Spleen (tissue), 7 donors: ENCODE results near the gene CHRNA3.

Experiments used
- CTCF ChIP-seq, 11 experiments: fragments of 200-600 bp in 7 of 11; fragments of 450-650 bp in 4 of 11; sonication (generic) in 4 of 11; IDR thresholded peaks in 8 of 11; conservative IDR thresholded peaks in 3 of 11; 1 replicate in 7 of 11; 2 replicates in 4 of 11; pipeline versions ENCODE4 v1.4.0 to v1.8.0; 2016 to 2021; ENCODE audit warnings: antibody characterized with exemption in 11 of 11, inconsistent platforms in 4 of 11, mild to moderate bottlenecking in 1 of 11
- POLR2A ChIP-seq, 3 donors: fragments of 450-650 bp; IDR thresholded peaks; one replicate each; pipeline ENCODE4 v1.5.1; 2017; ENCODE audit warnings: antibody characterized with exemption in 3 of 3, mild to moderate bottlenecking in 1 of 3
- POLR2AphosphoS5 ChIP-seq, 3 donors: sonication (generic); formaldehyde crosslinking; IDR thresholded peaks; one replicate each; pipeline ENCODE4 v1.5.1; 2017; ENCODE audit warnings: antibody characterized with exemption in 3 of 3
- donor health status: DM: no; HTN: no; CAD: no; lungs with moderate emphysema.
- donor health status: DM: no; HTN: no; CAD: no.
- donor health status: DM: no; HTN: no; CAD: no.

DNA sequence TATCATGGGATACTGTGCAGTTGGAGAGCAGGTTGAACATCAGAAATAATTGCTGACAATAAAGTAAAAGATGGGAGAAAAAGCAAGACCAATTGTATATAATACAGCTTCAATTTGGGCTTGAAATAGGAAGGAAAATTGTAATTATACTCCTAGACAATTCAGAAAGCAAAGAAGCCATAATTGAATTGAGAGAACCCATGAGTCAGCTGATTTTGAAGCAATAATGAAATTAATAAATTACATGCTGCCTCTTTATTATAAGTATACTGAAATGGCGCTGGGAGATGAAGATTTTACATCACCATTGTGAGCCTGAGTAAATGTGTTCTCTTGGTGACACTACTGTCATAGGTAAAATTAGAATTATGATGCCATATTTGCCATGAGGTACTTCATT, 23.2 kb downstream of the CHRNA3 start:
- TF ChIP-seq CTCF (IDR thresholded peaks at IDR 0.05 in 8 of 11, conservative IDR thresholded peaks at IDR 0.05 in 3 of 11) (no peak), POLR2A (IDR thresholded peaks at IDR 0.05) (no peak), POLR2AphosphoS5 (IDR thresholded peaks at IDR 0.05) (no peak)
